Body of pancreas (tissue), 4 donors: ENCODE data around the gene BARHL1. TPM values are rescaled to one million over a fixed set of nuclear protein-coding genes. Genes with fewer than 3 reads are reported as not detected.

Experiments
- ATAC-seq: fragments of 150-250 bp; one replicate; pipeline ENCODE4 v1.9.1; 2016
- DNase-seq, 4 donors: peaks; one replicate each; pipeline ENCODE4 v3.0.0-alpha.2; 2019
- H3K27ac ChIP-seq, 4 donors: fragments of 200-600 bp; sonication (generic); 1 replicate in 3 of 4; 2 replicates in 1 of 4; pipeline versions ENCODE4 v1.5.1 to v1.6.1; 2016 to 2019; ENCODE audit warnings: mild to moderate bottlenecking in 1 of 4, mixed read lengths in 1 of 4, moderate library complexity in 1 of 4
- H3K27me3 ChIP-seq, 2 donors: fragments of 200-600 bp; sonication (generic); one replicate each; pipeline ENCODE4 v1.6.0; 2016; ENCODE audit warnings: mild to moderate bottlenecking in 1 of 2
- H3K36me3 ChIP-seq, 2 donors: fragments of 200-600 bp; sonication (generic); replicated peaks in 1 of 2; 2 replicates each; pipeline ENCODE4 v1.5.1; 2016; ENCODE audit warnings: low read depth in 2 of 2; ENCODE audit not compliant: insufficient read depth in 1 of 2
- H3K4me1 ChIP-seq: fragments of 200-600 bp; sonication (generic); one replicate; pipeline ENCODE4 v1.6.0; 2016
- H3K4me3 ChIP-seq, 2 donors: fragments of 200-600 bp; sonication (generic); 1 replicate in 1 of 2; 2 replicates in 1 of 2; pipeline ENCODE4 v1.5.1; 2016 to 2019
- H3K9me3 ChIP-seq, 3 donors: fragments of 200-600 bp; sonication (generic); 1 replicate in 2 of 3; 2 replicates in 1 of 3; pipeline ENCODE4 v1.5.1; 2016
- POLR2A ChIP-seq, 3 donors: fragments of 450-650 bp; IDR thresholded peaks; one replicate each; pipeline ENCODE4 v1.6.1; 2016; ENCODE audit warnings: antibody characterized with exemption in 3 of 3, mild to moderate bottlenecking in 2 of 3
- WGBS, 2 donors: methylation state at CpG; one replicate each; pipeline ENCODE4 v1.1.5; 2017; 5-methylcytosine and 5-hydroxymethylcytosine counted together
- intact Hi-C: fragments of 100-400 bp; cut with DNase I; formaldehyde crosslinking; loops from one replicate; pipeline ENCODE4 v1.15.1; 2023
- total RNA-seq, 2 donors: library from RNA; depleted of rRNA; stranded (reverse); fragments of >200 nt; gene quantifications; one replicate each; pipeline ENCODE4 v1.1.0, GENCODE V29; 2016
- TF ChIP-seq, protein P1 (sequence below), 7 experiments: fragments of 450-650 bp in 4 of 7; fragments of 200-600 bp in 3 of 7; sonication (generic) in 3 of 7; IDR thresholded peaks; one replicate each; pipeline ENCODE4 v1.5.1; 2016 to 2019; ENCODE audit warnings: antibody characterized with exemption in 7 of 7

Gene BARHL1
- total RNA-seq, 2 donors from 2014 or later = not detected

DNA sequence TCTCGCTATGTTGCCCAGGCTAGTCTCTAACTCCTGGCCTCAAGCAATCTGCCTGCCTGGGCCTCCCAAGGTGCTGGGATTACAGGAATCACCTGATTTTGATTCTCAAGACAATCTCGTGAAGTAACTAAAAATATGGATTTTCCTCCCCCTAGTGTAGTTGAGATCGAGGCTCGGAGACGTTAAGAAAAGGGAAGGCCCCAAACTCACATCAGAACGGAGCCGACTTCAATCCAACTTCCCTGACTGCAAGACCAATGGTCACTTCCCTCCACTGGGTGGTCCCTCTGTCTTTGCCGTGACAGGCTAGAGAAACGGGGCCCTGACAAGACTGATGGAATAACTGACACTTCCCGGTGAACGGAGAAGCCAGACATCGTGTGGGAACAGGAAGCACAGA lies 28.3 kb downstream of the BARHL1 start:
- H3K4me3 ChIP-seq = no peak overlapping the region
- H3K27ac ChIP-seq = no peak overlapping the region
- no peaks in the 10 kb centered on the region for H3K9me3 ChIP-seq
- no peaks in the 10 kb centered on the region for H3K27me3 ChIP-seq
- no peak for TF ChIP-seq POLR2A (IDR thresholded peaks at IDR 0.05)
- TF ChIP-seq, protein P1, sequence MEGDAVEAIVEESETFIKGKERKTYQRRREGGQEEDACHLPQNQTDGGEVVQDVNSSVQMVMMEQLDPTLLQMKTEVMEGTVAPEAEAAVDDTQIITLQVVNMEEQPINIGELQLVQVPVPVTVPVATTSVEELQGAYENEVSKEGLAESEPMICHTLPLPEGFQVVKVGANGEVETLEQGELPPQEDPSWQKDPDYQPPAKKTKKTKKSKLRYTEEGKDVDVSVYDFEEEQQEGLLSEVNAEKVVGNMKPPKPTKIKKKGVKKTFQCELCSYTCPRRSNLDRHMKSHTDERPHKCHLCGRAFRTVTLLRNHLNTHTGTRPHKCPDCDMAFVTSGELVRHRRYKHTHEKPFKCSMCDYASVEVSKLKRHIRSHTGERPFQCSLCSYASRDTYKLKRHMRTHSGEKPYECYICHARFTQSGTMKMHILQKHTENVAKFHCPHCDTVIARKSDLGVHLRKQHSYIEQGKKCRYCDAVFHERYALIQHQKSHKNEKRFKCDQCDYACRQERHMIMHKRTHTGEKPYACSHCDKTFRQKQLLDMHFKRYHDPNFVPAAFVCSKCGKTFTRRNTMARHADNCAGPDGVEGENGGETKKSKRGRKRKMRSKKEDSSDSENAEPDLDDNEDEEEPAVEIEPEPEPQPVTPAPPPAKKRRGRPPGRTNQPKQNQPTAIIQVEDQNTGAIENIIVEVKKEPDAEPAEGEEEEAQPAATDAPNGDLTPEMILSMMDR (IDR thresholded peaks at IDR 0.05) = no peak
- DNase-seq (no peak), ATAC-seq (no peak)
- H3K4me1 ChIP-seq = no peaks in the 10 kb centered on the region
- peaks cover 0 to 21% of the 10 kb centered on the region in 2 donors for H3K36me3 ChIP-seq
- WGBS, 2 donors = 86 to 92% methylated on average over 12 of the region's 12 CpGs
- intact Hi-C loops = no loop called here

DNA sequence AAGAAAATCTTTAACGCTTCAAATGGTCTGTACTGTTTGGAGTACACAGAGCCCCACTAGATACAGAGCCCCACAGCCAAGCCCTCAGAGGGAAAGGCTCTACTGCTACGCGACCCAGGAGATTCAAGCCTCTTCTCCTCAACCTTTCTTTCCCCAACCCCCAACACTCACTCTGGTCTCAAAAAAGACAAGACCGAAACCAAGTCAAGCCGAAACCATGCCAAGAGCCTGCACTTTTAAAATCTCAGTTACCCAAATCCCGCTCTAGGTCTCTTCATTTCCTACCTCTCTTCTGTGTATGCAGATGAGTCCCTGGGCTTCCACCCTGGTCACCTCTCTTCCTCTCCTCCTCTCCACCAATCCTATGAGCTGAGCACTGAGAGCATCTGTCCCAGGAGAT lies 31.9 kb downstream of the BARHL1 start:
- no peaks in the 10 kb centered on the region for H3K27me3 ChIP-seq
- ATAC-seq (no peak), DNase-seq (no peak)
- no peak for TF ChIP-seq POLR2A (IDR thresholded peaks at IDR 0.05)
- TF ChIP-seq, protein P1 (IDR thresholded peaks at IDR 0.05) = no peak
- peaks cover 0 to 25% of the 10 kb centered on the region in 2 donors for H3K36me3 ChIP-seq
- intact Hi-C loops = no loop called here
- no peaks in the 10 kb centered on the region for H3K4me1 ChIP-seq
- 75 to 89% methylated on average over 6 of the region's 6 CpGs for WGBS, 2 donors
- no peaks in the 10 kb centered on the region for H3K9me3 ChIP-seq
- H3K27ac ChIP-seq = no peak overlapping the region
- no peak overlapping the region for H3K4me3 ChIP-seq

DNA sequence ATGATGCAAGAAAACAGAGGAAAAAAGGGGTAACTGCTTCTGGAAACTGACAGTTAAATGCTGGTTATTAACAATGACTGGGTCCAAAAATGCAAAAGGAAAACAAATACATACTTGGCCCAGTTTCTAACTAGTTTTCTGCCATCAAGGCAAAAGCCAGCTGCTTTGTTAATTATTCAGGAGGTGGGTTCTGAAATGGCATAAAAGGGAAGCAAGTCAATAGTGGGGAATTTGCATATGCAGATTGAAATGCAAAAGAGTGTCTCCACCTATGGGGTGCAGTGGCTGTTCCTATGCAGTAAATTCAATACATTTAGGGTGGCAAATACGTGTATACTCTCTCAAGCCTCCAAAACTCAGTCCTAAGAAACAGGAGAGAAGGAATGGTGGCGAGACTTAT lies 33.4 kb downstream of the BARHL1 start:
- 83 to 90% methylated on average over 2 of the region's 2 CpGs for WGBS, 2 donors
- no peak for ATAC-seq
- intact Hi-C loops = no loop called here

DNA sequence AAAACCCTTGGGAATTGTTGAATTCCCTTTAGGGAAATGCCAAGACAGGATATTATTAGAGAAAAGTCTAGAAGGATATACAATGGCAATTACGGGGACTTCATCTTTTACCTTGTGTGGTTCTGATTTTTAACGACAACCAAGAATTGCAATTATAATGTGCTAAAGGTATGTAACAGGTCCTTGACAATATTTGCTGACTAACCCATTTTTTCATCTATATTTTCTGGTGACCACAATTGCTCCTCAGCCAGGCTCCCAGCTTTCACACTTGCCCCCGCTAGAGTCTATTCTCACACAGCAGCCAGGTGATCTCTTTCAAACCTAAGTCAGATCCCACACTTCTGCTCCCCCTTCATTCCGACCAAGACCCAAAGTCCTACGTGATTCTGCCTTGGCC lies 34.3 kb downstream of the BARHL1 start:
- H3K36me3 ChIP-seq = peaks cover 0 to 17% of the 10 kb centered on the region in 2 donors
- no peak for TF ChIP-seq POLR2A (IDR thresholded peaks at IDR 0.05)
- TF ChIP-seq, protein P1 (IDR thresholded peaks at IDR 0.05) = no peak
- WGBS, 2 donors = 86 to 87% methylated on average over 5 of the region's 5 CpGs
- no peaks in the 10 kb centered on the region for H3K4me1 ChIP-seq
- H3K4me3 ChIP-seq = no peak overlapping the region
- intact Hi-C loops = no loop called here
- DNase-seq (no peak), ATAC-seq (no peak)
- H3K27ac ChIP-seq = no peak overlapping the region
- no peaks in the 10 kb centered on the region for H3K27me3 ChIP-seq
- H3K9me3 ChIP-seq = no peaks in the 10 kb centered on the region

More for the DNA sequence above, 33.4 kb downstream of the BARHL1 start:
- DNase-seq = no peak
- H3K27me3 ChIP-seq = no peaks in the 10 kb centered on the region
- TF ChIP-seq, protein P1 (IDR thresholded peaks at IDR 0.05) = no peak
- TF ChIP-seq POLR2A (IDR thresholded peaks at IDR 0.05) = no peak
- no peaks in the 10 kb centered on the region for H3K4me1 ChIP-seq
- H3K27ac ChIP-seq = no peak overlapping the region
- H3K4me3 ChIP-seq = no peak overlapping the region
- no peaks in the 10 kb centered on the region for H3K9me3 ChIP-seq
- H3K36me3 ChIP-seq = peaks cover 0 to 25% of the 10 kb centered on the region in 2 donors

DNA sequence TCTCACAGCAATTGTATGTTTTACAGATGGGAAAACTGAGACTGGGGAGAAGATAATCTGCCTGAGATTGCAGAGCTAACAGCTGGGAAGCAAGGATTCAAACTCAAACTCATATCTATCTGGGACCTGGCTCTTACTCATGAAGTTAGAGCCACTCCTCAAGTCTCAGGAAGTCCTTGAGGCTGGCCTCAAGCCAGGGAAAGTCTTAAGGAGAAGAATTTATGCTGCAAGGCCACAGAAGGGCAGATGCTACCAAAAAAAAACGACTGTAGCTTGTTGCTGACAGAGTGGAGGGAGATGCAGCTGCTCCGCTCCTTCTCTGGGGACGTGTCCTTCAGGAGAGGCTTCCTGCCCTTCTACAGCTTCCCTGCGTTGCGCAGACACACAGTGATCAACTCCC lies 39.8 kb downstream of the BARHL1 start:
- H3K36me3 ChIP-seq = peaks cover 0 to 5% of the 10 kb centered on the region in 2 donors
- H3K27me3 ChIP-seq = no peaks in the 10 kb centered on the region
- ATAC-seq (no peak), DNase-seq (no peak)
- H3K9me3 ChIP-seq = no peaks in the 10 kb centered on the region
- WGBS, 2 donors = 72 to 77% methylated on average over 5 of the region's 5 CpGs
- no peaks in the 10 kb centered on the region for H3K4me1 ChIP-seq
- TF ChIP-seq POLR2A (IDR thresholded peaks at IDR 0.05) = no peak
- TF ChIP-seq, protein P1 (IDR thresholded peaks at IDR 0.05) = no peak
- intact Hi-C loops = no loop called here
- no peak overlapping the region for H3K4me3 ChIP-seq
- H3K27ac ChIP-seq = no peak overlapping the region
